Measurements from ENCODE around the gene RTP2. TPM values are rescaled to one million over a fixed set of nuclear protein-coding genes. Genes with fewer than 3 reads are reported as not detected.
A peak's percentile ranks its signal among the peaks of the same experiment; 100 is the strongest.

RTP2 gene
- total RNA-seq, 2 experiments from 2014 or later = not detected

DNA sequence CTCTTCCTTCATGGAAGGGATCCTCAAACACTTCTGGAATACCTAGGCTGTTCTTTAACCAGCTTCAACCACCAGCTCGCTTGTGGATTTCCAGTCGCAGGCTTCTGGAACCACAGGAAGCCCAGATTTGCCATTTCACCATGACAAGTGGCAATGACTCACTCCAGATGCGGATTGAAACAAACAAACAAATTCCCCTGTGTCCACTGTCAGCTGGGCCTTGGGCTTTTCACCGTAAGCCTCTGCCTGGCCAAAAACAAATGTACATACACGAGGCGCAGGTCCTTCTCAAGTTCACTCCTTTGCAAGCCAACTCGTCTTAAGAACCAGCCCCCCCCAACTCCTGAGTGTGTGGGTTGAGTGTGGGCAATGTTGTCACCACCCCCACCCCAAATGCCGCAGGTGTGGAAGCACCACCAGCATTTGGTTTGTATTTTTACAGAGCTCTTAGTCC lies 34.1 kb upstream of the RTP2 start:
- Mint-ChIP-seq H3K27ac (no peak overlapping the region), H3K27me3 (no peaks in the 10 kb centered on the region), H3K4me1 (ENCODE audit: low read depth) (peaks cover 33% of the 10 kb centered on the region), H3K36me3 (ENCODE audit: low read depth) (peaks cover 2% of the 10 kb centered on the region), H3K9me3 (no peaks in the 10 kb centered on the region), H3K4me3 (peak overlapping the region; percentile 93)
- DNase-seq = peak; percentile 33
- ChIA-PET POLR2A (interaction anchor here (0.6 to 0.8 kb wide), 2 partner anchors 192 to 1178 kb away, joined by 3 read pairs; no protein-coding TSS in a partner anchor), CTCF (interaction anchor here (0.8 to 7.7 kb wide), 6 partner anchors 22 to 1304 kb away, joined by 3 to 346 read pairs (median 3); no protein-coding TSS in a partner anchor)
- ATAC-seq = no peak
- intact Hi-C loops (cut with micrococcal nuclease) = loop anchor here (5.0 kb wide), 1 partner anchor 1411 kb away; no protein-coding TSS in a partner anchor
- TF ChIP-seq, protein P1, sequence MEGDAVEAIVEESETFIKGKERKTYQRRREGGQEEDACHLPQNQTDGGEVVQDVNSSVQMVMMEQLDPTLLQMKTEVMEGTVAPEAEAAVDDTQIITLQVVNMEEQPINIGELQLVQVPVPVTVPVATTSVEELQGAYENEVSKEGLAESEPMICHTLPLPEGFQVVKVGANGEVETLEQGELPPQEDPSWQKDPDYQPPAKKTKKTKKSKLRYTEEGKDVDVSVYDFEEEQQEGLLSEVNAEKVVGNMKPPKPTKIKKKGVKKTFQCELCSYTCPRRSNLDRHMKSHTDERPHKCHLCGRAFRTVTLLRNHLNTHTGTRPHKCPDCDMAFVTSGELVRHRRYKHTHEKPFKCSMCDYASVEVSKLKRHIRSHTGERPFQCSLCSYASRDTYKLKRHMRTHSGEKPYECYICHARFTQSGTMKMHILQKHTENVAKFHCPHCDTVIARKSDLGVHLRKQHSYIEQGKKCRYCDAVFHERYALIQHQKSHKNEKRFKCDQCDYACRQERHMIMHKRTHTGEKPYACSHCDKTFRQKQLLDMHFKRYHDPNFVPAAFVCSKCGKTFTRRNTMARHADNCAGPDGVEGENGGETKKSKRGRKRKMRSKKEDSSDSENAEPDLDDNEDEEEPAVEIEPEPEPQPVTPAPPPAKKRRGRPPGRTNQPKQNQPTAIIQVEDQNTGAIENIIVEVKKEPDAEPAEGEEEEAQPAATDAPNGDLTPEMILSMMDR (IDR thresholded peaks at IDR 0.05) = no peak

- ATAC-seq (no peak), DNase-seq (no peak)
- TF ChIP-seq, protein P1 (IDR thresholded peaks at IDR 0.05) = no peak
- intact Hi-C loops (cut with micrococcal nuclease) = loop anchor here (5.0 kb wide), 1 partner anchor 1411 kb away; no protein-coding TSS in a partner anchor
- Mint-ChIP-seq H3K36me3 (ENCODE audit: low read depth) (peaks cover 4% of the 10 kb centered on the region), H3K27me3 (no peaks in the 10 kb centered on the region), H3K9me3 (no peaks in the 10 kb centered on the region), H3K4me1 (ENCODE audit: low read depth) (peaks cover 30% of the 10 kb centered on the region), H3K27ac (no peak overlapping the region), H3K4me3 (no peak overlapping the region)
- CTCF ChIA-PET = interaction anchor here (0.8 to 7.7 kb wide), 6 partner anchors 13 to 1220 kb away, joined by 3 to 346 read pairs (median 3); no protein-coding TSS in a partner anchor
- POLR2A ChIA-PET = interaction anchor here (0.8 kb wide), 1 partner anchor 1179 kb away, joined by 3 read pairs; no protein-coding TSS in a partner anchor
Measured at GRCh38 chr3:187735837-187736236, 33.5 kb upstream of the RTP2 start.

DNA sequence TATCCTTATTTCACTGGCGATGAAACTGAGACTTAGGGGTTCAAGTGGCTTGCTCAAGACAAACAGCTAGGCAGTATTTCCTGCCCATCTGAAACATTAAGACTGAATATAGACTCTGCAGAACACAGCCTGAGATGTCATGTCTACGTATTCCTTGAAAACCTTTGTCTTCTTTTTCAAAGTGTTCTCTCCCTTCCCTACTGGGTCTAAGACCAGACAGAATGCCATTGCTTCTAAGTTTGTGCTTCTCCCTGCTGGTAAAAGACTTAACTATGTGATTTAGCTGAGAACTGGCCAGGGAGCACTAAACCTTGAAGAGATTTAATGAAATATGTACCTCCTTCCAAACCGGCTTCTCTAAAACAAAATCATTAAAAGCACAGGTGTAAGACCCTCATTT lies 33.0 kb upstream of the RTP2 start:
- POLR2A ChIA-PET = no interaction called here
- CTCF ChIA-PET = interaction anchor here (1.1 to 7.7 kb wide), 5 partner anchors 8 to 1220 kb away, joined by 3 to 346 read pairs (median 3); no protein-coding TSS in a partner anchor
- Mint-ChIP-seq H3K27me3 (no peaks in the 10 kb centered on the region), H3K4me3 (no peak overlapping the region), H3K9me3 (no peaks in the 10 kb centered on the region), H3K36me3 (ENCODE audit: low read depth) (peaks cover 4% of the 10 kb centered on the region), H3K4me1 (ENCODE audit: low read depth) (peaks cover 25% of the 10 kb centered on the region), H3K27ac (no peak overlapping the region)
- DNase-seq (no peak), ATAC-seq (no peak)
- TF ChIP-seq, protein P1 (IDR thresholded peaks at IDR 0.05) = no peak
- intact Hi-C loops (cut with micrococcal nuclease) = loop anchor here (5.0 kb wide), 1 partner anchor 1412 kb away; no protein-coding TSS in a partner anchor

GRCh38 chr3:187734841-187735240 lies 32.5 kb upstream of the RTP2 start:
- TF ChIP-seq, protein P1 (IDR thresholded peaks at IDR 0.05) = no peak
- intact Hi-C loops (cut with micrococcal nuclease) = loop anchor here (5.0 kb wide), 1 partner anchor 1412 kb away; no protein-coding TSS in a partner anchor
- Mint-ChIP-seq H3K4me3 (no peak overlapping the region), H3K9me3 (no peaks in the 10 kb centered on the region), H3K27ac (no peak overlapping the region), H3K36me3 (ENCODE audit: low read depth) (peaks cover 4% of the 10 kb centered on the region), H3K27me3 (no peaks in the 10 kb centered on the region), H3K4me1 (ENCODE audit: low read depth) (peaks cover 23% of the 10 kb centered on the region)
- no peak for ATAC-seq
- ChIA-PET CTCF (interaction anchor here (1.1 to 7.7 kb wide), 5 partner anchors 8 to 1307 kb away, joined by 3 to 346 read pairs (median 4); no protein-coding TSS in a partner anchor), POLR2A (no interaction called here)
- no peak for DNase-seq

GRCh38 chr3:187733371-187733770 lies 31.0 kb upstream of the RTP2 start:
- DNase-seq = no peak
- Mint-ChIP-seq H3K36me3 (ENCODE audit: low read depth) (peaks cover 14% of the 10 kb centered on the region), H3K27me3 (no peaks in the 10 kb centered on the region), H3K9me3 (no peaks in the 10 kb centered on the region), H3K4me3 (no peak overlapping the region), H3K4me1 (ENCODE audit: low read depth) (peaks cover 19% of the 10 kb centered on the region), H3K27ac (no peak overlapping the region)
- ATAC-seq = no peak
- intact Hi-C loops (cut with micrococcal nuclease) = no loop called here
- ChIA-PET CTCF (interaction anchor here (0.7 to 2.1 kb wide), 3 partner anchors 10 to 1308 kb away, joined by 3 to 5 read pairs (median 4); no protein-coding TSS in a partner anchor), POLR2A (no interaction called here)
- TF ChIP-seq, protein P1 (IDR thresholded peaks at IDR 0.05) = no peak

All from activated CD8-positive, alpha-beta T cell treated with anti-CD3 and anti-CD28 coated beads for 36 hours (primary cell).